IMR-90 (cell line): ENCODE results near the gene DAPL1. TPM values are rescaled to one million over a fixed set of nuclear protein-coding genes. Genes with fewer than 3 reads are reported as not detected.

ENCODE experiments used
- ATAC-seq: fragments of 200-7000 bp; cut with Tn5 transposase; 2 replicates; pipeline ENCODE4 v1.9.1; 2020; ENCODE audit warnings: low read depth, mild to moderate bottlenecking, moderate library complexity
- BruUV-seq: library from RNA; stranded (reverse); fragments of 400-500 nt; replicated peaks from 2 replicates; lab custom pipeline; 2021; lab: Mats Ljungman, UMichigan
- CTCF ChIA-PET: fragments of 300-600 bp; formaldehyde crosslinking; extraction: SDS; loops from one replicate; lab custom pipeline; 2021; ENCODE audit warnings: antibody characterized with exemption; lab: Yijun Ruan, JAX
- POLR2A ChIA-PET: fragments of 300-600 bp; sonication (Branson Sonifier 250); formaldehyde crosslinking; loops from one replicate; lab custom pipeline; 2022; ENCODE audit warnings: antibody characterized with exemption; ENCODE audit not compliant: unreplicated experiment; lab: Charles Lee
- DNase-seq: peaks from one replicate; pipeline ENCODE4 v3.0.0; 2013
- H2AFZ ChIP-seq: replicated peaks from 2 replicates; pipeline ENCODE3; 2013; ENCODE audit warnings: low read length, mild to moderate bottlenecking; ENCODE audit not compliant: poor library complexity
- H2AK5ac ChIP-seq: 2 replicates; pipeline ENCODE4 v1.6.1; 2013; ENCODE audit warnings: low read depth, low read length, inconsistent platforms
- H2AK9ac ChIP-seq: replicated peaks from 2 replicates; pipeline ENCODE3; 2013; ENCODE audit warnings: mild to moderate bottlenecking, low read depth, low read length, moderate library complexity; ENCODE audit not compliant: poor library complexity
- H2BK120ac ChIP-seq: 2 replicates; pipeline ENCODE4 v1.6.1; 2013; ENCODE audit warnings: low read depth, low read length, inconsistent platforms
- H2BK15ac ChIP-seq: 3 replicates; pipeline ENCODE4 v1.6.1; 2013; ENCODE audit warnings: low read depth, low read length, inconsistent platforms
- H2BK20ac ChIP-seq: 2 replicates; pipeline ENCODE4 v1.6.1; 2013; ENCODE audit warnings: low read depth, mild to moderate bottlenecking, inconsistent platforms, low read length, moderate library complexity
- H2BK5ac ChIP-seq: 2 replicates; pipeline ENCODE4 v1.6.1; 2013; ENCODE audit warnings: mild to moderate bottlenecking, low read depth, low read length, inconsistent platforms; ENCODE audit not compliant: poor library complexity, severe bottlenecking
- H3K14ac ChIP-seq: replicated peaks from 2 replicates; pipeline ENCODE4 v1.6.1; 2013; ENCODE audit warnings: low read depth, low read length, inconsistent platforms
- H3K18ac ChIP-seq: 2 replicates; pipeline ENCODE4 v1.6.1; 2013; ENCODE audit warnings: low read depth, low read length, control low read depth
- H3K23ac ChIP-seq: 2 replicates; pipeline ENCODE4 v1.6.1; 2013; ENCODE audit warnings: low read depth, low read length, inconsistent platforms
- H3K27ac ChIP-seq: 2 replicates; pipeline ENCODE4 v1.5.1; 2013; ENCODE audit warnings: mild to moderate bottlenecking, control low read depth, low read length; ENCODE audit not compliant: insufficient read depth
- H3K27me3 ChIP-seq: 2 replicates; pipeline ENCODE4 v1.6.1; 2013; ENCODE audit warnings: low read length; ENCODE audit not compliant: control insufficient read depth, insufficient read depth
- H3K36me3 ChIP-seq: 2 replicates; pipeline ENCODE4 v1.6.1; 2013; ENCODE audit warnings: low read length, mixed read lengths; ENCODE audit not compliant: control insufficient read depth, insufficient read depth
- H3K4ac ChIP-seq: 2 replicates; pipeline ENCODE4 v1.6.1; 2013; ENCODE audit warnings: low read depth, low read length, inconsistent platforms
- H3K4me1 ChIP-seq: 2 replicates; pipeline ENCODE4 v1.6.1; 2013; ENCODE audit warnings: low read length, mixed read lengths; ENCODE audit not compliant: control insufficient read depth, insufficient read depth
- H3K4me2 ChIP-seq: 2 replicates; pipeline ENCODE4 v1.6.1; 2013; ENCODE audit warnings: low read depth, mild to moderate bottlenecking, control low read depth, low read length, moderate library complexity
- H3K4me3 ChIP-seq: 2 replicates; pipeline ENCODE4 v1.5.1; 2013; ENCODE audit warnings: low read depth, mild to moderate bottlenecking, control low read depth, low read length, moderate library complexity; ENCODE audit not compliant: insufficient read depth
- H3K56ac ChIP-seq: 2 replicates; pipeline ENCODE4 v1.6.1; 2013; ENCODE audit warnings: low read length, inconsistent platforms; ENCODE audit not compliant: insufficient read depth; ENCODE audit errors: extremely low read depth
- H3K79me1 ChIP-seq, 2 experiments: 2 replicates each; pipeline ENCODE4 v1.6.1; 2013; ENCODE audit warnings: low read length in 2 of 2, inconsistent platforms in 1 of 2, low read depth in 1 of 2
- H3K9ac ChIP-seq: 2 replicates; pipeline ENCODE4 v1.6.1; 2013; ENCODE audit warnings: low read depth, low read length, control low read depth
- H3K9me1 ChIP-seq: 2 replicates; pipeline ENCODE4 v1.6.1; 2013; ENCODE audit warnings: low read length, inconsistent platforms; ENCODE audit not compliant: insufficient read depth
- H3K9me3 ChIP-seq: 2 replicates; pipeline ENCODE4 v1.6.1; 2013; ENCODE audit warnings: low read length; ENCODE audit not compliant: control insufficient read depth, insufficient read depth
- H4K20me1 ChIP-seq: 2 replicates; pipeline ENCODE4 v1.6.1; 2013; ENCODE audit warnings: low read length, inconsistent platforms; ENCODE audit not compliant: insufficient read depth
- H4K5ac ChIP-seq: 2 replicates; pipeline ENCODE4 v1.6.1; 2013; ENCODE audit warnings: mild to moderate bottlenecking, low read depth, low read length, control low read depth
- H4K8ac ChIP-seq, 2 experiments: 2 replicates each; pipeline ENCODE4 v1.6.1; 2013; ENCODE audit warnings: low read depth in 2 of 2, low read length in 2 of 2, control low read depth in 1 of 2, inconsistent platforms in 1 of 2
- H4K91ac ChIP-seq: 2 replicates; pipeline ENCODE4 v1.6.1; 2013; ENCODE audit warnings: low read depth, low read length, inconsistent platforms; ENCODE audit not compliant: insufficient read depth
- BHLHE40 ChIP-seq: fragments of 150-350 bp; IDR thresholded peaks from 2 replicates; pipeline ENCODE4 v1.6.1; 2016; ENCODE audit warnings: mild to moderate bottlenecking, low read depth, low read length
- NFE2L2 ChIP-seq: fragments of 150-350 bp; IDR thresholded peaks from 2 replicates; pipeline ENCODE4 v1.6.1; 2016; ENCODE audit warnings: low read depth, mild to moderate bottlenecking, low read length
- POLR2A ChIP-seq: IDR thresholded peaks from 2 replicates; pipeline ENCODE4 v1.6.1; 2012; ENCODE audit warnings: mild to moderate bottlenecking, low read depth, low read length
- RAD21 ChIP-seq: IDR thresholded peaks from 2 replicates; pipeline ENCODE4 v1.6.1; 2012; ENCODE audit warnings: low read length, improper control_type of control experiment
- RFX5 ChIP-seq: IDR thresholded peaks from 2 replicates; pipeline ENCODE4 v1.8.0; 2012; ENCODE audit warnings: low read depth, mild to moderate bottlenecking, low read length, moderate library complexity
- WGBS, 2 experiments: methylation state at CpG; one replicate each; pipeline versions ENCODE4 v1.1.5 to v1.1.7; 2013; ENCODE audit warnings: missing lambda C conversion rate in 2 of 2; ENCODE audit not compliant: insufficient read length in 1 of 2; ENCODE audit errors: extremely low coverage in 2 of 2; 5-methylcytosine and 5-hydroxymethylcytosine counted together
- dilution Hi-C: fragments of 300-500 bp; cut with HindIII; formaldehyde crosslinking; loops from one replicate; pipeline ENCODE4 v1.14.3; 2018; ENCODE audit warnings: low sequenced_read_pairs; ENCODE audit not compliant: unreplicated experiment
- in situ Hi-C: fragments of 300-500 bp; cut with MboI; formaldehyde crosslinking; loops from 3 replicates; pipeline ENCODE4 v1.14.3; 2019; ENCODE audit warnings: low sequenced_read_pairs, inconsistent platforms, mixed read lengths
- intact Hi-C: fragments of 100-400 bp; cut with micrococcal nuclease; formaldehyde crosslinking; loops from 2 replicates; pipeline ENCODE4 v1.10.0; 2022
- polyA plus RNA-seq, 3 experiments: library from polyadenylated mRNA; depleted of rRNA; stranded (reverse); fragments of >200 nt; gene quantifications; 2 replicates each; pipeline ENCODE4 v1.2.3, GENCODE V29; 2012; ENCODE audit warnings: low replicate concordance in 1 of 3
- total RNA-seq: library from RNA; depleted of rRNA; stranded (reverse); fragments of >200 nt; gene quantifications from 2 replicates; pipeline ENCODE4 v1.2.3, GENCODE V29; 2012

Gene DAPL1
- total and polyA plus RNA-seq, 2 of the 4 experiments (the other 2 are of a cell fraction) = not detected

- peaks cover 10% of the 10 kb centered on the region for H3K27me3 ChIP-seq
- H4K8ac ChIP-seq = no peak overlapping the region
- dilution Hi-C loops (no loop called here), intact Hi-C loops (no loop called here), in situ Hi-C loops (no loop called here)
- H3K4ac ChIP-seq = no peak overlapping the region
- H2AFZ ChIP-seq = no peak overlapping the region
- no TSS peak for BruUV-seq
- H3K36me3 ChIP-seq = no peaks in the 10 kb centered on the region
- no peaks in the 10 kb centered on the region for H4K20me1 ChIP-seq
- no peak overlapping the region for H2AK9ac ChIP-seq
- ChIA-PET CTCF (no interaction called here), POLR2A (no interaction called here)
- no peak overlapping the region for H2BK20ac ChIP-seq
- no peak overlapping the region for H3K27ac ChIP-seq
- no peak overlapping the region for H2BK120ac ChIP-seq
- H3K14ac ChIP-seq = no peak overlapping the region
- H3K79me1 ChIP-seq = no peaks in the 10 kb centered on the region
- H3K4me2 ChIP-seq = no peak overlapping the region
- no peak overlapping the region for H3K9ac ChIP-seq
- no peak for ATAC-seq
- no peak overlapping the region for H2AK5ac ChIP-seq
- H3K23ac ChIP-seq = no peak overlapping the region; the same call in 1 of the 2 replicates
- DNase-seq = no peak
- H3K18ac ChIP-seq = no peak overlapping the region
- no peaks in the 10 kb centered on the region for H3K9me1 ChIP-seq
- H3K4me1 ChIP-seq = no peaks in the 10 kb centered on the region
- H2BK15ac ChIP-seq = no peak overlapping the region
- H3K56ac ChIP-seq = no peak overlapping the region
- no peak overlapping the region for H4K91ac ChIP-seq
- WGBS, 2 experiments = 35% methylated on average over 3 of the region's 5 CpGs; no CpG with 5 or more reads in 1 of the 2 experiments
- no peak for TF ChIP-seq BHLHE40
- TF ChIP-seq NFE2L2 = no peak
- no peak for TF ChIP-seq RFX5
- no peak for TF ChIP-seq RAD21
- no peak for TF ChIP-seq POLR2A
- H2BK5ac ChIP-seq = no peak overlapping the region
- no peak overlapping the region for H3K4me3 ChIP-seq
- no peaks in the 10 kb centered on the region for H3K9me3 ChIP-seq
- H4K5ac ChIP-seq = no peak overlapping the region
Observed at GRCh38 chr2:158815658-158816057, 20.5 kb downstream of the DAPL1 start.
